ENCODE results near the gene GHDC. TPM values are rescaled to one million over a fixed set of nuclear protein-coding genes. Genes with fewer than 3 reads are reported as not detected.
"Not testable (repeated sequence)": the region's sequence is repeated elsewhere in the genome, so short reads cannot be mapped to it uniquely, and the experiment has no call there.

The GHDC gene
- total and polyA plus RNA-seq, 2 donors (not counting 3 experiments of a cell fraction or from before 2014, with no cell fraction given), result 9.8 to 11.2 TPM

DNA sequence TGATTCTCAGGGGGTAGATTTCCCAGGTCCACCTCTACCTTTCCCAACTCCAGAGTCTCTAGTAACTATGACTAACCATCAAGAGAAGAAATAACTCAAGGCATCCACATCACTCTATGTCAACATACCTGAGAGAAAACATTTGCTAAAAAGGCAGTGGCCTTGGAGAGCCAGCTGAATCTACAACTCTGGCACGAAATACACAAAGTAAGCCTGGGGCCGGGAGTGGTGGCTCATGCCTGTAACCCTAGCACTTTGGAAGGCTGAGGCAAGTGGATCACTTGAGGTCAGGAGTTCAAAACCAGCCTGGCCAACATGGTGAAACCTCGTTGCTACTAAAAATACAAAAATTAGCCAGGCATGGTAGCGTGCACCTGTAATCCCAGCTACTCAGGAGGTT, 51.2 kb downstream of the GHDC start:
- H3K79me2 ChIP-seq (ENCODE audit: control insufficient read depth, insufficient read depth, low read length), result peaks cover 93% of the 10 kb centered on the region
- FAIRE-seq; POLR2A ChIA-PET; H3K4me3 ChIP-seq (replicated peaks in 1 of 3; ENCODE audit: insufficient read depth in 1 of 3, low read depth in 1 of 3, low read length in 3 of 3); H3K4me2 ChIP-seq (ENCODE audit: insufficient read depth, low read length); DNase-seq (ENCODE audit: low read depth, low spot score); H4K20me1 ChIP-seq (replicated peaks; ENCODE audit: control insufficient read depth, extremely low read depth, insufficient read depth, low read length); H3K9ac ChIP-seq (replicated peaks; ENCODE audit: extremely low read depth, insufficient read depth, low read length); BruUV-seq (replicated peaks); H3K9me1 ChIP-seq (replicated peaks; ENCODE audit: control insufficient read depth, extremely low read depth, insufficient read depth, low read length); H3K4me1 ChIP-seq (ENCODE audit: control insufficient read depth, extremely low read depth, insufficient read depth, low read length); H3K27ac ChIP-seq (ENCODE audit: insufficient read depth, low read depth, low read length); H2AFZ ChIP-seq (ENCODE audit: low read depth, low read length); intact Hi-C loops (cut with micrococcal nuclease); H3K9me3 ChIP-seq (replicated peaks; ENCODE audit: control insufficient read depth, insufficient read depth, low read length); H3K27me3 ChIP-seq (ENCODE audit: control insufficient read depth in 2 of 2, insufficient read depth in 2 of 2, low read length in 2 of 2); dilution Hi-C loops (cut with MboI; ENCODE audit: extremely low pct_ligation_motif_present, low sequenced_read_pairs): not testable (repeated sequence)
- peaks cover 0 to 17% of the 10 kb centered on the region in 2 experiments for H3K36me3 ChIP-seq (ENCODE audit: control insufficient read depth in 2 of 2, extremely low read depth in 1 of 2, insufficient read depth in 2 of 2, low read length in 2 of 2)
- CTCF ChIA-PET, result interaction anchor here (1.9 kb wide), 1 partner anchor 11 kb away, joined by 4 read pairs; no protein-coding TSS in a partner anchor

DNA sequence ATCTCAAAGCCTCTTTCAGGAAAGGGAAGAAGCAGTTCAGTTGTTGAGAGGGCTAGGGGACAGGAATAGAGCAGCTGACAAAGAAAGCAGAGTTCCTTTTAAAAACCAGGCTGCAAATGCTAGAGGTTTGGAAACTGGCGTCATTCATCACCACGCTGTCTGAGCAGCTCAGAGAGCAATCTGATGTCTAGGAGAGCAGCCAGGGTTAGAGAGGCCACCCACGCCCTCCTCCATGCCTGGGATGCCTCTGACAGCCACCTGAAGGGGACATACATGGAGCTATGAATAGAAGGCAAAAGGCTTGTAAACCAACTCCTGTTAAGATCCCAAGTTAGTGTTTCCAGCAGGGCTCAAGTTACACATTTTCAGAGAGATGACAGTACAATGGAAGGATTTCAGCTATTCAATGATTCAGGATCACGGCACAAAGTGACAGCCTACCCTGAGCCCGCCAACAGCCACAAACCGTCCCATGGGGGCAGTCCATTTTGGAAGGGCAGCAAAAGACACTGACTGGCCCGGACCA, 51.9 kb downstream of the GHDC start:
- Histone ChIP-seq H3K36me3 (ENCODE audit: control insufficient read depth in 2 of 2, extremely low read depth in 1 of 2, insufficient read depth in 2 of 2, low read length in 2 of 2) (peaks cover 0 to 16% of the 10 kb centered on the region in 2 experiments), H3K4me3 (replicated peaks in 1 of 3; ENCODE audit: insufficient read depth in 1 of 3, low read depth in 1 of 3, low read length in 3 of 3) (no peak overlapping the region), H2AFZ (ENCODE audit: low read depth, low read length) (no peak overlapping the region), H3K4me2 (ENCODE audit: insufficient read depth, low read length) (no peak overlapping the region), H4K20me1 (replicated peaks; ENCODE audit: control insufficient read depth, extremely low read depth, insufficient read depth, low read length) (no peaks in the 10 kb centered on the region), H3K9me3 (replicated peaks; ENCODE audit: control insufficient read depth, insufficient read depth, low read length) (no peaks in the 10 kb centered on the region), H3K9ac (replicated peaks; ENCODE audit: extremely low read depth, insufficient read depth, low read length) (no peak overlapping the region), H3K27ac (ENCODE audit: insufficient read depth, low read depth, low read length) (no peak overlapping the region), H3K4me1 (ENCODE audit: control insufficient read depth, extremely low read depth, insufficient read depth, low read length) (no peaks in the 10 kb centered on the region), H3K27me3 (ENCODE audit: control insufficient read depth in 2 of 2, insufficient read depth in 2 of 2, low read length in 2 of 2) (no peaks in the 10 kb centered on the region), H3K9me1 (replicated peaks; ENCODE audit: control insufficient read depth, extremely low read depth, insufficient read depth, low read length) (no peaks in the 10 kb centered on the region), H3K79me2 (ENCODE audit: control insufficient read depth, insufficient read depth, low read length) (peaks cover 91% of the 10 kb centered on the region)
- no TSS peak for BruUV-seq (replicated peaks)
- intact Hi-C loops (cut with micrococcal nuclease), result no loop called here
- dilution Hi-C loops (cut with MboI; ENCODE audit: extremely low pct_ligation_motif_present, low sequenced_read_pairs), result no loop called here
- TF ChIP-seq, protein P1, sequence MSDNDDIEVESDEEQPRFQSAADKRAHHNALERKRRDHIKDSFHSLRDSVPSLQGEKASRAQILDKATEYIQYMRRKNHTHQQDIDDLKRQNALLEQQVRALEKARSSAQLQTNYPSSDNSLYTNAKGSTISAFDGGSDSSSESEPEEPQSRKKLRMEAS (IDR thresholded peaks at IDR 0.05; ENCODE audit: insufficient read depth, insufficient read length), result no peak
- TF ChIP-seq EZH2 (IDR thresholded peaks at IDR 0.05; ENCODE audit: borderline replicate concordance, low read depth, low read length, severe bottlenecking), result no peak
- TF ChIP-seq POLR2A (IDR thresholded peaks at IDR 0.05; ENCODE audit: low read depth, low read length), result no peak
- TF ChIP-seq JUN (IDR thresholded peaks at IDR 0.05; ENCODE audit: borderline replicate concordance, insufficient read depth, insufficient read length, low read depth), result no peak
- no peak for TF ChIP-seq FOS (IDR thresholded peaks at IDR 0.05; ENCODE audit: borderline replicate concordance, insufficient read depth, low read length)
- TF ChIP-seq MYC (IDR thresholded peaks at IDR 0.05; ENCODE audit: low read depth, low read length), result no peak
- TF ChIP-seq POLR2AphosphoS5 (IDR thresholded peaks at IDR 0.05; ENCODE audit: insufficient read depth, low read depth, low read length), result no peak
- TF ChIP-seq, protein P2, sequence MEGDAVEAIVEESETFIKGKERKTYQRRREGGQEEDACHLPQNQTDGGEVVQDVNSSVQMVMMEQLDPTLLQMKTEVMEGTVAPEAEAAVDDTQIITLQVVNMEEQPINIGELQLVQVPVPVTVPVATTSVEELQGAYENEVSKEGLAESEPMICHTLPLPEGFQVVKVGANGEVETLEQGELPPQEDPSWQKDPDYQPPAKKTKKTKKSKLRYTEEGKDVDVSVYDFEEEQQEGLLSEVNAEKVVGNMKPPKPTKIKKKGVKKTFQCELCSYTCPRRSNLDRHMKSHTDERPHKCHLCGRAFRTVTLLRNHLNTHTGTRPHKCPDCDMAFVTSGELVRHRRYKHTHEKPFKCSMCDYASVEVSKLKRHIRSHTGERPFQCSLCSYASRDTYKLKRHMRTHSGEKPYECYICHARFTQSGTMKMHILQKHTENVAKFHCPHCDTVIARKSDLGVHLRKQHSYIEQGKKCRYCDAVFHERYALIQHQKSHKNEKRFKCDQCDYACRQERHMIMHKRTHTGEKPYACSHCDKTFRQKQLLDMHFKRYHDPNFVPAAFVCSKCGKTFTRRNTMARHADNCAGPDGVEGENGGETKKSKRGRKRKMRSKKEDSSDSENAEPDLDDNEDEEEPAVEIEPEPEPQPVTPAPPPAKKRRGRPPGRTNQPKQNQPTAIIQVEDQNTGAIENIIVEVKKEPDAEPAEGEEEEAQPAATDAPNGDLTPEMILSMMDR (IDR thresholded peaks at IDR 0.05; ENCODE audit: extremely low read depth in 1 of 2, insufficient read depth in 1 of 2, low read depth in 1 of 2, low read length in 2 of 2), result no peak
- TF ChIP-seq GATA2 (IDR thresholded peaks at IDR 0.05; ENCODE audit: insufficient read depth, insufficient read length, low read depth, low read length), result no peak
- DNase-seq (ENCODE audit: low read depth, low spot score) (no peak), FAIRE-seq (no peak)
- ChIA-PET POLR2A (no interaction called here), CTCF (interaction anchor here (1.9 kb wide), 1 partner anchor 10 kb away, joined by 4 read pairs; no protein-coding TSS in a partner anchor)

All from endothelial cell of umbilical vein (primary cell).